ENCODE measurements around the gene LRRC8A. TPM values are rescaled to one million over a fixed set of nuclear protein-coding genes. Genes with fewer than 3 reads are reported as not detected.
A peak's percentile ranks its signal among the peaks of the same experiment; 100 is the strongest.

The LRRC8A gene
- total RNA-seq, 2 donors from 2014 or later, result 54.6 to 58.7 TPM

DNA sequence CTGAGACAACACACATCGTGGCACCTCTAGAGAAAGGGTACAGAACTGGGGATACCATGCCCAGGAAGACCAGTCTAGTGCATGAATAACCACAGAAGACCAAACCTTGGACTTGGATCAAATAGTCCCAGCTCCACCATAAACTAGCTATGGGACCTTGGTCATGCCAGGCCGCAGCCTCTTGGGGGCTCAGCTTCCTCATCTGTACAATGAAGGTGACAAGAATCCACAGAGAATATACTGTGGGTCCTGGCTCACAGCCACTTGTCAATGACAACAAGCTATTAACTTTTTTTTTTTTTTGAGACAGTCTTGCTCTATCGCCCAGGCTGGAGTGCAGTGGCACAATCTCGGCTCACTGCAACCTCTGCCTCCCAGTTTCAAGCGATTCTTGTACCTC lies 4.1 kb upstream of the LRRC8A start:
- Histone ChIP-seq H3K27ac (ENCODE audit: low read depth, low read length) (no peak overlapping the region), H3K9me3 (ENCODE audit: control insufficient read depth, low read length) (no peaks in the 10 kb centered on the region), H3K4me3 (ENCODE audit: low read length) (no peak overlapping the region), H3K4me1 (ENCODE audit: control insufficient read depth, insufficient read depth, low read length) (peaks cover 4% of the 10 kb centered on the region), H3K27me3 (ENCODE audit: control insufficient read depth, insufficient read depth, low read length, poor library complexity, severe bottlenecking) (no peaks in the 10 kb centered on the region), H3K9ac (ENCODE audit: extremely low read depth, low read length, poor library complexity, severe bottlenecking) (no peak overlapping the region), H3K36me3 (ENCODE audit: control insufficient read depth, insufficient read depth, low read length) (no peaks in the 10 kb centered on the region)
- Mint-ChIP-seq H3K4me1 (peaks cover 18% of the 10 kb centered on the region), H3K4me3 (no peak overlapping the region), H3K9me3 (no peaks in the 10 kb centered on the region), H3K27me3 (ENCODE audit: insufficient read depth) (no peaks in the 10 kb centered on the region), H3K36me3 (ENCODE audit: low read depth) (peaks cover 3% of the 10 kb centered on the region), H3K27ac (no peak overlapping the region)
- 92 to 94% methylated on average over 4 to 5 of the region's 5 CpGs for WGBS, 2 experiments (ENCODE audit: insufficient coverage in 1 of 2, insufficient read length in 1 of 2)
- DNase-seq, result no peak
- TF ChIP-seq, protein P1, sequence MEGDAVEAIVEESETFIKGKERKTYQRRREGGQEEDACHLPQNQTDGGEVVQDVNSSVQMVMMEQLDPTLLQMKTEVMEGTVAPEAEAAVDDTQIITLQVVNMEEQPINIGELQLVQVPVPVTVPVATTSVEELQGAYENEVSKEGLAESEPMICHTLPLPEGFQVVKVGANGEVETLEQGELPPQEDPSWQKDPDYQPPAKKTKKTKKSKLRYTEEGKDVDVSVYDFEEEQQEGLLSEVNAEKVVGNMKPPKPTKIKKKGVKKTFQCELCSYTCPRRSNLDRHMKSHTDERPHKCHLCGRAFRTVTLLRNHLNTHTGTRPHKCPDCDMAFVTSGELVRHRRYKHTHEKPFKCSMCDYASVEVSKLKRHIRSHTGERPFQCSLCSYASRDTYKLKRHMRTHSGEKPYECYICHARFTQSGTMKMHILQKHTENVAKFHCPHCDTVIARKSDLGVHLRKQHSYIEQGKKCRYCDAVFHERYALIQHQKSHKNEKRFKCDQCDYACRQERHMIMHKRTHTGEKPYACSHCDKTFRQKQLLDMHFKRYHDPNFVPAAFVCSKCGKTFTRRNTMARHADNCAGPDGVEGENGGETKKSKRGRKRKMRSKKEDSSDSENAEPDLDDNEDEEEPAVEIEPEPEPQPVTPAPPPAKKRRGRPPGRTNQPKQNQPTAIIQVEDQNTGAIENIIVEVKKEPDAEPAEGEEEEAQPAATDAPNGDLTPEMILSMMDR (conservative IDR thresholded peaks at IDR 0.05), result no peak

DNA sequence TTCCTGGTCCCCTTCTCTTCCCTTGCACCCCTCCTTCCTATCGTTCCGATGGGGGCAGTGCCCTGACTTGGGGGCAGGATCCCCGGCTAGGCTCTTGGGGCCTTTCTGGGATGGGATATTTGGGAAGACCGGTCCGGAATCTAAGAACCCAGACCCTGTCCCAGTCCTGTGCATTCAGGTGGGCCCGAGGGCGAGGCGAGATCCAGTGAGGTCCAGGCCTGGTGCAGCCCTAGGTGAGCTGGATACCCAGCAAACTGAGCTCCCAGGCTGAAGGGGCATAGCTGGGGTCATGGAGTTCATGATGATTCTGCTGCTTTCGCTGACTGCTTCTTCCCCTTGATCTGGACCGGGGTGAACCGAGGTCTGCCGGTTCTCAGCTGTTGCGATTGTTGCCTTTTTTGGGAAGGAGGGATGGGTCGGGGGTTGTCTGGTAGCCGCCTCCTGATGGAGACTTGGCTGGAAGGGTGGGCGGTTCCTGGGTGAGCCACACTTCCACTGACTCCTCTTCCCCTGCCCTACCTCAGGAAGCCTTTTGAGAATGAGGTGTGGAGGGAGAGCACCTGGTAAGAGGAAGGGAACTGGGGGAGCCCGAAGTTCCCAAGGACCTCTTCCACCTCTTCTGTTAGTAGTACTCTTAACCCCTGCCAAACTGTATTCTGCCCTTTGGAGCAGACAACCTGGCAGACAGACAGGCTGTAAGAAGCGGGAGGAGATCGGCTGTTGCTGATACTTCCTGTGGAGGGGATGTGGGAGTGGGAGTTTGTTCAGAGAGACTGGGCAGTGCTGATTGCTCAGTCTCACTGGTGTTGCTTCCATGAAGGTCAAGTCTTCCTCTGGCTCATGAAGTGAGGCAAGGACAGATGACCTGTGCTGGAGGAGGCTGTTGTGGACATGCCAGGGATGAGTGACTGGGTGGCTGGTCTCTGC lies 1.0 kb downstream of the LRRC8A start:
- Mint-ChIP-seq H3K27me3 (ENCODE audit: insufficient read depth) (no peaks in the 10 kb centered on the region), H3K9me3 (no peaks in the 10 kb centered on the region), H3K4me1 (peaks cover 38% of the 10 kb centered on the region), H3K4me3 (peak overlapping the region; percentile 95), H3K27ac (peak overlapping the region; percentile 95), H3K36me3 (ENCODE audit: low read depth) (peaks cover 25% of the 10 kb centered on the region)
- peaks cover 27% of the 10 kb centered on the region for H3K36me3 ChIP-seq (ENCODE audit: control insufficient read depth, insufficient read depth, low read length)
- peaks cover 1% of the 10 kb centered on the region for H3K4me1 ChIP-seq (ENCODE audit: control insufficient read depth, insufficient read depth, low read length)
- no peaks in the 10 kb centered on the region for H3K9me3 ChIP-seq (ENCODE audit: control insufficient read depth, low read length)
- TF ChIP-seq, protein P1 (conservative IDR thresholded peaks at IDR 0.05), result no peak
- H3K27ac ChIP-seq (ENCODE audit: low read depth, low read length), result peak overlapping the region; percentile 94
- H3K4me3 ChIP-seq (ENCODE audit: low read length), result peak overlapping the region; percentile 100
- H3K27me3 ChIP-seq (ENCODE audit: control insufficient read depth, insufficient read depth, low read length, poor library complexity, severe bottlenecking), result no peaks in the 10 kb centered on the region
- DNase-seq, result peak; percentile 74
- peak overlapping the region; percentile 85 for H3K9ac ChIP-seq (ENCODE audit: extremely low read depth, low read length, poor library complexity, severe bottlenecking)
- WGBS, 2 experiments (ENCODE audit: insufficient coverage in 1 of 2, insufficient read length in 1 of 2), result 0 to 4% methylated on average over 7 to 19 of the region's 19 CpGs

DNA sequence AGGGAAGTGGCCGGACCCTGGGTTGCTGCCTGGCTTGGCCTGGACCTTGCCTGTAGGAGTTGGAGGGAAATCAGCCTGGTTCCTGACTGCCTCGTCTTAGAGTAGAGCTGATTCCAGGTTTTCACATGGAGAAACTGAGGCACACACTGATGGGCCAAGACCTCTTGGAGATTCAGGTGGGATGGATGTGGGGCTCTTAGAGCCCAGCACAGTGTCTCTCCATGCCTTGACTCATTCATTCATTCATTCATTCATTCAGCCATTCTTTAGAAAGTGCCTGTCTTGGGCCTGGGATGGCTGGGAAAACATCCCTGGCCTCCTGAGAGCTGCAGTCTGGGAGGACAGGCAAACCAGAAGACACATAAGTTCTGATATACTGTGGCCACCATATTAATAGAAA lies 2.2 kb downstream of the LRRC8A start:
- no peaks in the 10 kb centered on the region for H3K27me3 Mint-ChIP-seq (ENCODE audit: insufficient read depth)
- no peak for DNase-seq
- no peaks in the 10 kb centered on the region for H3K9me3 ChIP-seq (ENCODE audit: control insufficient read depth, low read length)
- no peaks in the 10 kb centered on the region for H3K9me3 Mint-ChIP-seq
- H3K4me3 ChIP-seq (ENCODE audit: low read length), result no peak overlapping the region
- peaks cover 37% of the 10 kb centered on the region for H3K36me3 Mint-ChIP-seq (ENCODE audit: low read depth)
- WGBS, 2 experiments (ENCODE audit: insufficient coverage in 1 of 2, insufficient read length in 1 of 2), result 97 to 100% methylated on average over 1 to 2 of the region's 2 CpGs
- no peak overlapping the region for H3K9ac ChIP-seq (ENCODE audit: extremely low read depth, low read length, poor library complexity, severe bottlenecking)
- H3K27me3 ChIP-seq (ENCODE audit: control insufficient read depth, insufficient read depth, low read length, poor library complexity, severe bottlenecking), result no peaks in the 10 kb centered on the region
- peaks cover 48% of the 10 kb centered on the region for H3K4me1 Mint-ChIP-seq
- H3K27ac ChIP-seq (ENCODE audit: low read depth, low read length), result no peak overlapping the region
- peaks cover 11% of the 10 kb centered on the region for H3K4me1 ChIP-seq (ENCODE audit: control insufficient read depth, insufficient read depth, low read length)
- H3K27ac Mint-ChIP-seq, result peak overlapping the region; percentile 68
- TF ChIP-seq, protein P1 (conservative IDR thresholded peaks at IDR 0.05), result no peak
- peak overlapping the region; percentile 95 for H3K4me3 Mint-ChIP-seq
- H3K36me3 ChIP-seq (ENCODE audit: control insufficient read depth, insufficient read depth, low read length), result peaks cover 39% of the 10 kb centered on the region
